Measurements from ENCODE around the gene MAP4. TPM values are rescaled to one million over a fixed set of nuclear protein-coding genes. Genes with fewer than 3 reads are reported as not detected.

MAP4 gene
- polyA plus RNA-seq, 2 of the 4 experiments (the other 2 are of a cell fraction), result 77.7 to 98.5 TPM

DNA sequence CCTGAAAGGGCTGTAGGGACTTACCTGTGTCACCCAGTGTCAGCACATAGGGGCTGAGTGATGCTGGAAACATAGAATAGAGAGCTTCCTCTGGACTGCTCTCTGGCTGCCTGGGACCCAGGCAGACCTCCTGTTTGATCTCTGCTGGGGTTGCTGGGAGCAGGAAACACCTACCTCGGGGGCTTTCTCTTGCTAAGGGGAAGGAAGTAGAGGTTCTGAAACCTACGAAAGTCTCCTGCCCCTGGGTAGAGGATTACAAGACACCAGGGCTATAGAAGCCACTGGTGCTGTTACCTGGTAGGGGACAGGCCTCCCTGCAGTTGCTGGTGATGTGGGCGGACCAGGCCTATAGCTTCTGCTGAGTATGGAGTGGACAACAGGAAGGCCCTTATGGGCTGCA, 131.6 kb downstream of the MAP4 start:
- no peak for DNase-seq (ENCODE audit: low read depth in 1 of 2, low spot score in 1 of 2)
- ChIA-PET POLR2A (no interaction called here), CTCF (no interaction called here)
- TF ChIP-seq, protein P1, sequence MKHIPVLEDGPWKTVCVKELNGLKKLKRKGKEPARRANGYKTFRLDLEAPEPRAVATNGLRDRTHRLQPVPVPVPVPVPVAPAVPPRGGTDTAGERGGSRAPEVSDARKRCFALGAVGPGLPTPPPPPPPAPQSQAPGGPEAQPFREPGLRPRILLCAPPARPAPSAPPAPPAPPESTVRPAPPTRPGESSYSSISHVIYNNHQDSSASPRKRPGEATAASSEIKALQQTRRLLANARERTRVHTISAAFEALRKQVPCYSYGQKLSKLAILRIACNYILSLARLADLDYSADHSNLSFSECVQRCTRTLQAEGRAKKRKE (CRISPR knock-in tag; IDR thresholded peaks at IDR 0.05; ENCODE audit: low read depth), result no peak
- TF ChIP-seq, protein P2, sequence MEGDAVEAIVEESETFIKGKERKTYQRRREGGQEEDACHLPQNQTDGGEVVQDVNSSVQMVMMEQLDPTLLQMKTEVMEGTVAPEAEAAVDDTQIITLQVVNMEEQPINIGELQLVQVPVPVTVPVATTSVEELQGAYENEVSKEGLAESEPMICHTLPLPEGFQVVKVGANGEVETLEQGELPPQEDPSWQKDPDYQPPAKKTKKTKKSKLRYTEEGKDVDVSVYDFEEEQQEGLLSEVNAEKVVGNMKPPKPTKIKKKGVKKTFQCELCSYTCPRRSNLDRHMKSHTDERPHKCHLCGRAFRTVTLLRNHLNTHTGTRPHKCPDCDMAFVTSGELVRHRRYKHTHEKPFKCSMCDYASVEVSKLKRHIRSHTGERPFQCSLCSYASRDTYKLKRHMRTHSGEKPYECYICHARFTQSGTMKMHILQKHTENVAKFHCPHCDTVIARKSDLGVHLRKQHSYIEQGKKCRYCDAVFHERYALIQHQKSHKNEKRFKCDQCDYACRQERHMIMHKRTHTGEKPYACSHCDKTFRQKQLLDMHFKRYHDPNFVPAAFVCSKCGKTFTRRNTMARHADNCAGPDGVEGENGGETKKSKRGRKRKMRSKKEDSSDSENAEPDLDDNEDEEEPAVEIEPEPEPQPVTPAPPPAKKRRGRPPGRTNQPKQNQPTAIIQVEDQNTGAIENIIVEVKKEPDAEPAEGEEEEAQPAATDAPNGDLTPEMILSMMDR (IDR thresholded peaks at IDR 0.05), result no peak
- TF ChIP-seq MAZ (IDR thresholded peaks at IDR 0.05; ENCODE audit: borderline replicate concordance, low read depth, low read length), result no peak
- TF ChIP-seq, protein P3, sequence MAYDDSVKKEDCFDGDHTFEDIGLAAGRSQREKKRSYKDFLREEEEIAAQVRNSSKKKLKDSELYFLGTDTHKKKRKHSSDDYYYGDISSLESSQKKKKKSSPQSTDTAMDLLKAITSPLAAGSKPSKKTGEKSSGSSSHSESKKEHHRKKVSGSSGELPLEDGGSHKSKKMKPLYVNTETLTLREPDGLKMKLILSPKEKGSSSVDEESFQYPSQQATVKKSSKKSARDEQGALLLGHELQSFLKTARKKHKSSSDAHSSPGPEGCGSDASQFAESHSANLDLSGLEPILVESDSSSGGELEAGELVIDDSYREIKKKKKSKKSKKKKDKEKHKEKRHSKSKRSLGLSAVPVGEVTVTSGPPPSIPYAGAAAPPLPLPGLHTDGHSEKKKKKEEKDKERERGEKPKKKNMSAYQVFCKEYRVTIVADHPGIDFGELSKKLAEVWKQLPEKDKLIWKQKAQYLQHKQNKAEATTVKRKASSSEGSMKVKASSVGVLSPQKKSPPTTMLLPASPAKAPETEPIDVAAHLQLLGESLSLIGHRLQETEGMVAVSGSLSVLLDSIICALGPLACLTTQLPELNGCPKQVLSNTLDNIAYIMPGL (CRISPR knock-in tag; IDR thresholded peaks at IDR 0.05; ENCODE audit: borderline replicate concordance), result no peak
- no peak for TF ChIP-seq POLR2AphosphoS2 (conservative IDR thresholded peaks at IDR 0.05; ENCODE audit: low read length)
- no peak for TF ChIP-seq BHLHE40 (IDR thresholded peaks at IDR 0.05; ENCODE audit: low read depth, low read length)
- no peak for TF ChIP-seq HDAC2 (IDR thresholded peaks at IDR 0.05)
- TF ChIP-seq ZC3H11A (IDR thresholded peaks at IDR 0.05), result no peak
- no peak for TF ChIP-seq KDM5A (IDR thresholded peaks at IDR 0.05)
- TF ChIP-seq, protein P4, sequence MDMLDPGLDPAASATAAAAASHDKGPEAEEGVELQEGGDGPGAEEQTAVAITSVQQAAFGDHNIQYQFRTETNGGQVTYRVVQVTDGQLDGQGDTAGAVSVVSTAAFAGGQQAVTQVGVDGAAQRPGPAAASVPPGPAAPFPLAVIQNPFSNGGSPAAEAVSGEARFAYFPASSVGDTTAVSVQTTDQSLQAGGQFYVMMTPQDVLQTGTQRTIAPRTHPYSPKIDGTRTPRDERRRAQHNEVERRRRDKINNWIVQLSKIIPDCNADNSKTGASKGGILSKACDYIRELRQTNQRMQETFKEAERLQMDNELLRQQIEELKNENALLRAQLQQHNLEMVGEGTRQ (IDR thresholded peaks at IDR 0.05), result no peak
- TF ChIP-seq ZSCAN20 (CRISPR knock-in tag; IDR thresholded peaks at IDR 0.05), result no peak
- no peak for TF ChIP-seq GATA3 (IDR thresholded peaks at IDR 0.05; ENCODE audit: borderline replicate concordance)
- TF ChIP-seq RCOR1 (IDR thresholded peaks at IDR 0.05; ENCODE audit: low read depth, low read length), result no peak
- no peak for TF ChIP-seq ESRRA (IDR thresholded peaks at IDR 0.05; ENCODE audit: borderline replicate concordance, low read length)
- no peak for TF ChIP-seq CHD2 (IDR thresholded peaks at IDR 0.05; ENCODE audit: low read length, partially characterized antibody)
- no peak for TF ChIP-seq FOSL2 (IDR thresholded peaks at IDR 0.05)
- TF ChIP-seq FOSL2 (CRISPR knock-in tag; IDR thresholded peaks at IDR 0.05), result no peak
- H3K27ac ChIP-seq, result no peak overlapping the region
- 100% methylated on average over 2 of the region's 3 CpGs for WGBS (ENCODE audit: missing lambda C conversion rate)
- no peak; a peak in 1 of 6 replicates for ATAC-seq
- H3K4me1 ChIP-seq, result no peaks in the 10 kb centered on the region
- FAIRE-seq, result no peak
- no peak overlapping the region for H3K4me2 ChIP-seq
- no peak overlapping the region for H3K4me3 ChIP-seq
- H3K9me3 ChIP-seq, result no peaks in the 10 kb centered on the region

DNA sequence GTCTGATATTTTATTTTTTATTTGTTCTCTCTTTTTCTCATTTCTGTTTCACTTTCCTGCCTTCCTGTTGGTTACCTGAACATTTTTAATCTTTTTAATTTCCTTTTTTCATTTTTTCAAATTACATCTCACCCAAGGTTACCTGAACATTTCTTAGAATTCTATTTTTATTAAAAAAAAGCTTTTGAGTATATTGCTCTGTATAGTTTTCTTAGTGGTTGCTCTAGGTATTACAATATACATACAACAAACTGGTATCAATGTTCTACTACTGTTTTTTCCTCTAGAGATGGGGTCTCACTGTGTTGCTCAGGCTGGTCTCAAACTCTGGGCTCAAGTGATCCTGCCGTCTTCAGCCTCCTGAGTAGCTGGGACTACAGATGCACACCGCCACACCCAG, 133.9 kb downstream of the MAP4 start:
- DNase-seq (ENCODE audit: low read depth in 1 of 2, low spot score in 1 of 2) (peak in 1 of 2 experiments; percentile 3), ATAC-seq (peak in 1 of 2 experiments; percentile 60; a peak in 2 of 6 replicates), FAIRE-seq (no peak)
- POLR2A ChIA-PET, result no interaction called here
- no peak overlapping the region for H3K4me2 ChIP-seq
- WGBS (ENCODE audit: missing lambda C conversion rate), result 100% methylated on average over 2 of the region's 2 CpGs
- TF ChIP-seq TP53 (CRISPR knock-in tag; IDR thresholded peaks at IDR 0.05) (no peak), FOSB (CRISPR knock-in tag; IDR thresholded peaks at IDR 0.05) (no peak)
- CTCF ChIA-PET, result interaction anchor here (0.6 to 1.2 kb wide), 4 partner anchors 8 to 268 kb away, joined by 3 to 5 read pairs (median 3); no protein-coding TSS in a partner anchor
- H3K4me3 ChIP-seq, result no peak overlapping the region
- H3K9me3 ChIP-seq, result no peaks in the 10 kb centered on the region
- no peaks in the 10 kb centered on the region for H3K4me1 ChIP-seq
- H3K27ac ChIP-seq, result no peak overlapping the region

DNA sequence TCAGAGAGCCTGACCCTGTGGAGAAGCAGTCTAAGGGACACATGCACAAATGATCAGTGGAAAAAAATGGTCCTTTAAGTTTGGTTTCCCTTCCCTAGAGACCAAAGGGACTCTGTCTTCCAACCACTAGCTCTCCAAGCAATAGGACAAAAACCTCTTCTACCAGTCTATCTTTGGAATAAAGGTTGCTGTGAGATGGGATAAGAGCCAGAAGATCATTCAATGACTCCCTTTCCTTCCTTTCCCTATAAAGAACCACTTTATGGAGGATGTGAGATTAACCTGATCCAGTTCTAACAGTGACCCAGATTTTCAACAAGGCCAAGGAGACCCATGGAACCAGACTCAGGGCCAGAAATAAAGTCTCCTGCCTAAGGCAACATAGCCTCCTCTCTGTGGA, 138.5 kb downstream of the MAP4 start:
- TF ChIP-seq KDM1A (IDR thresholded peaks at IDR 0.05; ENCODE audit: low read depth) (no peak), RFX5 (IDR thresholded peaks at IDR 0.05) (no peak)
- Histone ChIP-seq H3K4me3 (no peak overlapping the region), H3K4me1 (no peaks in the 10 kb centered on the region), H3K4me2 (no peak overlapping the region), H3K9me3 (no peaks in the 10 kb centered on the region), H3K27ac (no peak overlapping the region)
- DNase-seq (ENCODE audit: low read depth in 1 of 2, low spot score in 1 of 2) (no peak), ATAC-seq (no peak), FAIRE-seq (no peak)
- ChIA-PET CTCF (interaction anchor here (1.0 kb wide), 1 partner anchor 15 kb away, joined by 4 read pairs; no protein-coding TSS in a partner anchor), POLR2A (no interaction called here)

All from A549 (cell line).